CD14-positive monocyte (primary cell): ENCODE measurements around the gene HIVEP3. TPM values are rescaled to one million over a fixed set of nuclear protein-coding genes. Genes with fewer than 3 reads are reported as not detected.

Source experiments
- DNase-seq, 3 donors: peaks; one replicate each; pipeline ENCODE4 v3.0.0-alpha.2; 2011 to 2022
- H2AFZ ChIP-seq: 2 replicates; pipeline ENCODE4 v1.6.0; 2012; ENCODE audit warnings: mild to moderate bottlenecking, low read depth, low read length, inconsistent platforms; ENCODE audit not compliant: insufficient read depth, poor library complexity, severe bottlenecking
- H3K27ac ChIP-seq, 2 donors: 1 replicate in 1 of 2; 2 replicates in 1 of 2; pipeline ENCODE4 v1.5.1; 2012 to 2013; ENCODE audit warnings: low read length in 2 of 2, control low read depth in 1 of 2, inconsistent platforms in 1 of 2, low read depth in 1 of 2, mild to moderate bottlenecking in 1 of 2
- H3K27me3 ChIP-seq, 2 donors: one replicate each; pipeline versions ENCODE4 v1.6.0 to v1.6.1; 2011 to 2013; ENCODE audit warnings: low read length in 2 of 2; ENCODE audit not compliant: control insufficient read depth in 2 of 2, insufficient read depth in 2 of 2
- H3K36me3 ChIP-seq, 2 donors: replicated peaks in 1 of 2; 1 replicate in 1 of 2; 2 replicates in 1 of 2; pipeline versions ENCODE4 v1.5.1 to v1.6.1; 2012 to 2013; ENCODE audit warnings: low read length in 2 of 2, control low read depth in 1 of 2, inconsistent platforms in 1 of 2, mild to moderate bottlenecking in 1 of 2; ENCODE audit not compliant: insufficient read depth in 2 of 2, control insufficient read depth in 1 of 2
- H3K4me1 ChIP-seq, 2 donors: 1 replicate in 1 of 2; 2 replicates in 1 of 2; pipeline versions ENCODE4 v1.5.1 to v1.6.1; 2012 to 2013; ENCODE audit warnings: low read length in 2 of 2, control low read depth in 1 of 2, inconsistent platforms in 1 of 2, mild to moderate bottlenecking in 1 of 2, moderate library complexity in 1 of 2; ENCODE audit not compliant: insufficient read depth in 2 of 2, control insufficient read depth in 1 of 2
- H3K4me2 ChIP-seq: replicated peaks from 2 replicates; pipeline ENCODE3; 2012; ENCODE audit warnings: low read length, moderate library complexity, mild to moderate bottlenecking; ENCODE audit not compliant: poor library complexity, severe bottlenecking; ENCODE audit errors: extremely low read depth
- H3K4me3 ChIP-seq, 3 experiments: fragments of 200-600 bp in 1 of 3; sonication (generic) in 1 of 3; replicated peaks in 1 of 3; 1 replicate in 2 of 3; 2 replicates in 1 of 3; pipeline ENCODE4 v1.5.1; 2011 to 2013; ENCODE audit warnings: low read length in 3 of 3, mild to moderate bottlenecking in 3 of 3, control low read depth in 2 of 3, low read depth in 2 of 3, inconsistent platforms in 1 of 3, moderate library complexity in 1 of 3
- H3K79me2 ChIP-seq: 2 replicates; pipeline ENCODE4 v1.6.0; 2012; ENCODE audit warnings: mild to moderate bottlenecking, control low read depth, inconsistent platforms, low read length, moderate library complexity; ENCODE audit not compliant: insufficient read depth
- H3K9ac ChIP-seq: 2 replicates; pipeline ENCODE4 v1.6.0; 2017; ENCODE audit warnings: low read length, mild to moderate bottlenecking; ENCODE audit not compliant: insufficient read depth, poor library complexity, severe bottlenecking
- H3K9me3 ChIP-seq, 2 donors: replicated peaks in 1 of 2; 1 replicate in 1 of 2; 2 replicates in 1 of 2; pipeline versions ENCODE4 v1.5.1 to v1.6.1; 2012 to 2013; ENCODE audit warnings: low read length in 2 of 2, control low read depth in 1 of 2; ENCODE audit not compliant: control insufficient read depth in 1 of 2, insufficient read depth in 1 of 2
- H4K20me1 ChIP-seq: 2 replicates; pipeline ENCODE4 v1.6.0; 2012; ENCODE audit warnings: mild to moderate bottlenecking, low read length, control low read depth, moderate library complexity; ENCODE audit not compliant: insufficient read depth
- H3K27ac Mint-ChIP-seq, 7 donors: one replicate each; pipeline ENCODE4 v1.8.0; 2020; ENCODE audit warnings: mild to moderate bottlenecking in 7 of 7, mixed read lengths in 7 of 7, moderate library complexity in 6 of 7, inconsistent platforms in 2 of 7
- H3K27me3 Mint-ChIP-seq, 3 donors: one replicate each; pipeline ENCODE4 v1.8.0; 2021 to 2022; ENCODE audit warnings: low read depth in 3 of 3, mild to moderate bottlenecking in 3 of 3, mixed read lengths in 3 of 3, moderate library complexity in 3 of 3, inconsistent platforms in 1 of 3
- H3K36me3 Mint-ChIP-seq, 2 donors: one replicate each; pipeline ENCODE4 v1.8.0; 2020; ENCODE audit warnings: mixed read lengths in 2 of 2, inconsistent platforms in 1 of 2, mild to moderate bottlenecking in 1 of 2
- H3K4me1 Mint-ChIP-seq: one replicate; pipeline ENCODE4 v1.8.0; 2020; ENCODE audit warnings: mild to moderate bottlenecking, mixed read lengths
- H3K4me3 Mint-ChIP-seq, 2 donors: one replicate each; pipeline ENCODE4 v1.8.0; 2020; ENCODE audit warnings: mild to moderate bottlenecking in 2 of 2, mixed read lengths in 2 of 2, moderate library complexity in 1 of 2
- H3K9me3 Mint-ChIP-seq, 7 donors: one replicate each; pipeline ENCODE4 v1.8.0; 2020 to 2022; ENCODE audit warnings: mixed read lengths in 7 of 7, mild to moderate bottlenecking in 6 of 7, moderate library complexity in 6 of 7, inconsistent platforms in 2 of 7
- WGBS: methylation state at CpG from one replicate; pipeline ENCODE4 v1.1.5; 2013; ENCODE audit warnings: missing lambda C conversion rate; ENCODE audit not compliant: insufficient coverage; 5-methylcytosine and 5-hydroxymethylcytosine counted together
- intact Hi-C, 2 donors: fragments of 100-400 bp; cut with micrococcal nuclease; formaldehyde crosslinking; loops; one replicate each; pipeline versions ENCODE4 v1.15.0 to v1.15.1; 2023
- polyA plus RNA-seq, 3 donors: library from polyadenylated mRNA; depleted of rRNA in 1 of 3; unstranded in 2 of 3; stranded (reverse) in 1 of 3; fragments of 300-500 nt in 2 of 3; fragments of >200 nt in 1 of 3; fragmentation: Illumina TruSeq in 2 of 3; gene quantifications; 1 replicate in 2 of 3; 2 replicates in 1 of 3; pipeline ENCODE4 v1.2.3, GENCODE V29; 2012 to 2021
- TF ChIP-seq, protein P1 (sequence below): fragments of 200-600 bp; IDR thresholded peaks from one replicate; pipeline ENCODE4 v1.8.0; 2022; ENCODE audit warnings: antibody characterized with exemption, mild to moderate bottlenecking

Gene HIVEP3
- polyA plus RNA-seq, 3 donors, result 1.2 to 3.7 (median 1.8) TPM

DNA sequence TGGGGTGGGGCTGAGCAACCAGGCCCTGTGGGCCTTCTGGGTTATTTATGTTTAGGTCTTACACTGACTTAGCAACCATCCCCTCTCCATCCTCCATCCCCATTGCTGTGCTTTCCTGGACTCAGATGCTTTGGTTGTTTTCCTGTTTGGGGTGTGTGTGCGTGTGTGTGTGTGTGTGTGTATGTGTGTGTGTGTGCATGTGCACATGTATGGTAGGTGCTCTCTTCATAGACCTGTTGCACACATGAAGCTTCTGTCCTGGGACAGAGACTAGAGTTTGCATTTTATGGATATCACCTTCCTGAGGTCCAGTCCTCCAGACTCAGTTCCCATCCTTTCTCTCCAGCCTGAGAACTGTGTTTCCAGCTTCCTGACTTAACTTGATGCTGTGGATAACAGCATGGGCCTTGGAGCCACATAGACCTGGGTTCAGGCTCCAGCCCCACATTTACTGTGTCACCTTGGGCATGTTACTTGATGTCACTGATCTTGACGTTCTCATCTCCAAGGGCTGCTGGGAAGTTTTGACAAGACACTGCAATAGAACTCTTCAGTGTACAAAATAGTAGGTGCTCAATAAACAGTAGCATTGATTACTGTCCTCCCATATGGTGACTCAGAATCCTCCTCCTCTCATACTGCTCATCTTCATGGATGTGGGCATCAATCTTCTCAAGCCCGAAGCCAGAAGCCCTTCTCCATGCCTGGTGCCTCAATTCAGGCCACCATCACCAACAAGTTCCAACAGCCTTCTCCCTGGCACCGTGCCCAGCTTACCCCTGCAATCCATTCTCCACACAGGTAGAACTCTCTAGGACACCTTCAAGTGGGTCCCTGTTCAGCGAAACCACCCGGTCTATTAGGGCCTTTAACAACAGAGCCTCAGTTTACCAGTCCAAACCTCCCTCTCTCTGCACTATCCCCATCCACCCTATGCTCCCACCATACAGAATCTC is 252.5 kb downstream of the HIVEP3 start:
- Histone ChIP-seq H3K9ac (no peak overlapping the region), H3K4me2 (no peak overlapping the region), H3K27me3 (no peaks in the 10 kb centered on the region), H3K36me3 (no peaks in the 10 kb centered on the region), H3K4me3 (no peak overlapping the region), H3K27ac (no peak overlapping the region), H3K4me1 (peaks cover 19 to 26% of the 10 kb centered on the region in 2 donors), H3K79me2 (peaks cover 3% of the 10 kb centered on the region), H3K9me3 (no peaks in the 10 kb centered on the region), H4K20me1 (no peaks in the 10 kb centered on the region), H2AFZ (no peak overlapping the region)
- TF ChIP-seq, protein P1, sequence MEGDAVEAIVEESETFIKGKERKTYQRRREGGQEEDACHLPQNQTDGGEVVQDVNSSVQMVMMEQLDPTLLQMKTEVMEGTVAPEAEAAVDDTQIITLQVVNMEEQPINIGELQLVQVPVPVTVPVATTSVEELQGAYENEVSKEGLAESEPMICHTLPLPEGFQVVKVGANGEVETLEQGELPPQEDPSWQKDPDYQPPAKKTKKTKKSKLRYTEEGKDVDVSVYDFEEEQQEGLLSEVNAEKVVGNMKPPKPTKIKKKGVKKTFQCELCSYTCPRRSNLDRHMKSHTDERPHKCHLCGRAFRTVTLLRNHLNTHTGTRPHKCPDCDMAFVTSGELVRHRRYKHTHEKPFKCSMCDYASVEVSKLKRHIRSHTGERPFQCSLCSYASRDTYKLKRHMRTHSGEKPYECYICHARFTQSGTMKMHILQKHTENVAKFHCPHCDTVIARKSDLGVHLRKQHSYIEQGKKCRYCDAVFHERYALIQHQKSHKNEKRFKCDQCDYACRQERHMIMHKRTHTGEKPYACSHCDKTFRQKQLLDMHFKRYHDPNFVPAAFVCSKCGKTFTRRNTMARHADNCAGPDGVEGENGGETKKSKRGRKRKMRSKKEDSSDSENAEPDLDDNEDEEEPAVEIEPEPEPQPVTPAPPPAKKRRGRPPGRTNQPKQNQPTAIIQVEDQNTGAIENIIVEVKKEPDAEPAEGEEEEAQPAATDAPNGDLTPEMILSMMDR, result no peak
- H3K4me1 Mint-ChIP-seq, result peaks cover 29% of the 10 kb centered on the region
- DNase-seq, result no peak
- no peaks in the 10 kb centered on the region for H3K36me3 Mint-ChIP-seq
- peaks cover 1 to 8% (median 3%) of the 10 kb centered on the region in 3 donors for H3K27me3 Mint-ChIP-seq
- 100% methylated on average over 4 of the region's 6 CpGs for WGBS
- no peak overlapping the region for H3K4me3 Mint-ChIP-seq
- intact Hi-C loops, result loop anchor here in 1 of 2 donors (10.0 kb wide), 1 partner anchor 59 kb away; no protein-coding TSS in a partner anchor
- H3K27ac Mint-ChIP-seq, result no peak overlapping the region
- peaks cover 0 to 1% (median 0%) of the 10 kb centered on the region in 7 donors for H3K9me3 Mint-ChIP-seq

DNA sequence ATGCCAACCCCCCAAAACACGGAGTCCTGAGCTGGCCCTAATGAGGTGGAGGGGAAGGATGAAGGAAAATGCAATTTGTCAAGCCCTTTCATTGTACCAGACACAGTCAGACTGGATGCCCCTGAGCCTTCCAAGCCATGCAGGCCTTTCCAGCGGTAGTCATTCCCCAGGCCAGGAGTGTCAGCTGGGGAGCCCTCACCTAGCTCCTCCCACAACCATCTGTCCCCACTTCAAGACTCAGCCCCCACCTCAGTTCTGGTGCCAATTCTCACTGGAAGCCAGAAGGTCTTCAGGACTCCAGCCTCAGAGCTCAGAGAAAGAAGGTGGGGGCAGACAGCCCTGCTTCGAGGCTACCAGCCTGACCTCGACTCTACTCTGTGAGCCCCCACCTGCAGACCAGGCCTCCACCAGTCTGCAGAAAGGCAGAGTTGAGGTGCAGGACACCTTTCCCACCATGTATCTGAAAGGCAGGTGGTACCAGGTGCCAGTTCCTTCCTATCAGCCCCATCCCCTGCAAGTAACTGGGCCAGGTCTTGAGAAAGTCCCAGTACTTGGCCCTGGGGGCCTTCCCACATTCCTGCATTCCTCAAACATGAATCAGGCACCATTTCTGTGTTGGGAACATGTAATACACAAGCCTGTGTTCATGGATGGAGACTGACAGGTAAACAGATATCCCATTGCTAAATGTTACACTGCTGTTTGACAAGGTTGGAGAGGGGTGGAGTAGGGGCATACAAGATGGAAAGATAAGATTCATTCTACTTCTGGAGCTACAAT is 253.7 kb downstream of the HIVEP3 start:
- TF ChIP-seq, protein P1, result no peak
- no peak overlapping the region for H3K4me3 Mint-ChIP-seq
- intact Hi-C loops, result loop anchor here (5.0 to 10.0 kb wide), 3 partner anchors 60 to 137 kb away; no protein-coding TSS in a partner anchor
- no peak overlapping the region for H3K27ac ChIP-seq
- H3K4me1 ChIP-seq, result peaks cover 31 to 38% of the 10 kb centered on the region in 2 donors
- H3K9me3 Mint-ChIP-seq, result peaks cover 0 to 1% (median 0%) of the 10 kb centered on the region in 7 donors
- H3K27me3 Mint-ChIP-seq, result peaks cover 7 to 11% (median 7%) of the 10 kb centered on the region in 3 donors
- H3K9ac ChIP-seq, result no peak overlapping the region
- no peaks in the 10 kb centered on the region for H3K9me3 ChIP-seq
- H4K20me1 ChIP-seq, result peaks cover under 1% of the 10 kb centered on the region
- no peak overlapping the region for H3K4me2 ChIP-seq
- H3K4me3 ChIP-seq, result no peak overlapping the region
- no peak overlapping the region for H3K27ac Mint-ChIP-seq
- no peaks in the 10 kb centered on the region for H3K36me3 ChIP-seq
- WGBS, result 90% methylated on average over 3 of the region's 4 CpGs
- no peak overlapping the region for H2AFZ ChIP-seq
- no peaks in the 10 kb centered on the region for H3K27me3 ChIP-seq
- H3K79me2 ChIP-seq, result peaks cover 11% of the 10 kb centered on the region
- peaks cover 41% of the 10 kb centered on the region for H3K4me1 Mint-ChIP-seq
- peaks cover 3 to 6% of the 10 kb centered on the region in 2 donors for H3K36me3 Mint-ChIP-seq
- no peak for DNase-seq
